ENCODE data around the gene ZNF446.
"Not testable (repeated sequence)": the region's sequence is repeated elsewhere in the genome, so short reads cannot be mapped to it uniquely, and the experiment has no call there.

ZNF446 gene

GRCh38 chr19:58479303-58479702 lies 3.2 kb downstream of the ZNF446 start:
- H3K36me3 Mint-ChIP-seq = peaks cover 2% of the 10 kb centered on the region
- peaks cover 11% of the 10 kb centered on the region for H3K4me1 Mint-ChIP-seq (ENCODE audit: low read depth)
- H3K27ac Mint-ChIP-seq = no peak overlapping the region
- H3K27me3 Mint-ChIP-seq = no peaks in the 10 kb centered on the region
- no peak overlapping the region for H3K4me3 Mint-ChIP-seq
- no peaks in the 10 kb centered on the region for H3K9me3 Mint-ChIP-seq (ENCODE audit: low read depth)

- H3K27ac Mint-ChIP-seq = no peak overlapping the region
- peaks cover 11% of the 10 kb centered on the region for H3K4me1 Mint-ChIP-seq (ENCODE audit: low read depth)
- peaks cover 2% of the 10 kb centered on the region for H3K36me3 Mint-ChIP-seq
- no peaks in the 10 kb centered on the region for H3K9me3 Mint-ChIP-seq (ENCODE audit: low read depth)
- H3K4me3 Mint-ChIP-seq = no peak overlapping the region
- H3K27me3 Mint-ChIP-seq = no peaks in the 10 kb centered on the region
Observed at GRCh38 chr19:58479736-58480480, 3.8 kb downstream of the ZNF446 start.

GRCh38 chr19:58480481-58480830 lies 4.3 kb downstream of the ZNF446 start:
- Mint-ChIP-seq H3K4me3 (no peak overlapping the region), H3K27ac (no peak overlapping the region), H3K36me3 (peaks cover 2% of the 10 kb centered on the region), H3K27me3 (no peaks in the 10 kb centered on the region), H3K4me1 (ENCODE audit: low read depth) (peaks cover 7% of the 10 kb centered on the region), H3K9me3 (ENCODE audit: low read depth) (no peaks in the 10 kb centered on the region)

GRCh38 chr19:58480831-58481230 lies 4.7 kb downstream of the ZNF446 start:
- Mint-ChIP-seq H3K4me1 (ENCODE audit: low read depth) (peaks cover 7% of the 10 kb centered on the region), H3K4me3 (no peak overlapping the region), H3K27ac (no peak overlapping the region), H3K9me3 (ENCODE audit: low read depth) (no peaks in the 10 kb centered on the region), H3K36me3 (peaks cover 2% of the 10 kb centered on the region), H3K27me3 (no peaks in the 10 kb centered on the region)

- Mint-ChIP-seq H3K27me3 (no peaks in the 10 kb centered on the region), H3K9me3 (ENCODE audit: low read depth) (no peaks in the 10 kb centered on the region), H3K27ac (no peak overlapping the region), H3K36me3 (peaks cover 2% of the 10 kb centered on the region), H3K4me1 (ENCODE audit: low read depth) (no peaks in the 10 kb centered on the region), H3K4me3 (no peak overlapping the region)
Observed at GRCh38 chr19:58482372-58482771, 6.2 kb downstream of the ZNF446 start.

GRCh38 chr19:58483776-58484175 lies 7.6 kb downstream of the ZNF446 start:
- Mint-ChIP-seq H3K36me3 (peaks cover 2% of the 10 kb centered on the region), H3K9me3 (ENCODE audit: low read depth) (no peaks in the 10 kb centered on the region), H3K4me1 (ENCODE audit: low read depth) (peaks cover under 1% of the 10 kb centered on the region), H3K4me3 (no peak overlapping the region), H3K27ac (no peak overlapping the region), H3K27me3 (no peaks in the 10 kb centered on the region)

- H3K4me3 Mint-ChIP-seq; H3K27me3 Mint-ChIP-seq; H3K27ac Mint-ChIP-seq; H3K4me1 Mint-ChIP-seq (ENCODE audit: low read depth); H3K36me3 Mint-ChIP-seq; H3K9me3 Mint-ChIP-seq (ENCODE audit: low read depth): not testable (repeated sequence)
Observed at GRCh38 chr19:58484349-58484748, 8.2 kb downstream of the ZNF446 start.

GRCh38 chr19:58491393-58491792 lies 15.2 kb downstream of the ZNF446 start:
- Mint-ChIP-seq H3K9me3 (ENCODE audit: low read depth) (no peaks in the 10 kb centered on the region), H3K36me3 (peaks cover 6% of the 10 kb centered on the region), H3K4me3 (no peak overlapping the region), H3K27ac (no peak overlapping the region), H3K4me1 (ENCODE audit: low read depth) (peaks cover 7% of the 10 kb centered on the region), H3K27me3 (no peaks in the 10 kb centered on the region)

GRCh38 chr19:58492265-58492664 lies 16.1 kb downstream of the ZNF446 start:
- Mint-ChIP-seq H3K27me3 (no peaks in the 10 kb centered on the region), H3K9me3 (ENCODE audit: low read depth) (no peaks in the 10 kb centered on the region), H3K4me1 (ENCODE audit: low read depth) (peaks cover 12% of the 10 kb centered on the region), H3K36me3 (peaks cover 6% of the 10 kb centered on the region), H3K27ac (no peak overlapping the region), H3K4me3 (no peak overlapping the region)

GRCh38 chr19:58497634-58498170 lies 21.6 kb downstream of the ZNF446 start:
- peaks cover 24% of the 10 kb centered on the region for H3K4me1 Mint-ChIP-seq (ENCODE audit: low read depth)
- no peaks in the 10 kb centered on the region for H3K27me3 Mint-ChIP-seq
- H3K4me3 Mint-ChIP-seq = peak overlapping the region; percentile 99
- H3K27ac Mint-ChIP-seq = no peak overlapping the region
- peaks cover 5% of the 10 kb centered on the region for H3K9me3 Mint-ChIP-seq (ENCODE audit: low read depth)
- H3K36me3 Mint-ChIP-seq = no peaks in the 10 kb centered on the region

- Mint-ChIP-seq H3K36me3 (no peaks in the 10 kb centered on the region), H3K4me3 (peak overlapping the region; percentile 99), H3K27ac (peak overlapping the region; percentile 99), H3K27me3 (no peaks in the 10 kb centered on the region), H3K4me1 (ENCODE audit: low read depth) (peaks cover 24% of the 10 kb centered on the region), H3K9me3 (ENCODE audit: low read depth) (peaks cover 5% of the 10 kb centered on the region)
Observed at GRCh38 chr19:58498316-58499020, 22.3 kb downstream of the ZNF446 start.

GRCh38 chr19:58499021-58499927 lies 23.1 kb downstream of the ZNF446 start:
- H3K27me3 Mint-ChIP-seq = no peaks in the 10 kb centered on the region

GRCh38 chr19:58500242-58500641 lies 24.1 kb downstream of the ZNF446 start:
- H3K4me3 Mint-ChIP-seq = peak overlapping the region; percentile 99
- peaks cover 5% of the 10 kb centered on the region for H3K9me3 Mint-ChIP-seq (ENCODE audit: low read depth)
- H3K4me1 Mint-ChIP-seq (ENCODE audit: low read depth) = peaks cover 24% of the 10 kb centered on the region
- H3K27me3 Mint-ChIP-seq = no peaks in the 10 kb centered on the region
- no peaks in the 10 kb centered on the region for H3K36me3 Mint-ChIP-seq
- H3K27ac Mint-ChIP-seq = no peak overlapping the region

More at GRCh38 chr19:58499021-58499927, 23.1 kb downstream of the ZNF446 start:
- Mint-ChIP-seq H3K9me3 (ENCODE audit: low read depth) (peaks cover 5% of the 10 kb centered on the region), H3K27ac (peak overlapping the region; percentile 99), H3K36me3 (no peaks in the 10 kb centered on the region), H3K4me1 (ENCODE audit: low read depth) (peaks cover 24% of the 10 kb centered on the region), H3K4me3 (peak overlapping the region; percentile 99)

GRCh38 chr19:58507602-58508223 lies 31.6 kb downstream of the ZNF446 start:
- H3K36me3 Mint-ChIP-seq; H3K27ac Mint-ChIP-seq; H3K27me3 Mint-ChIP-seq; H3K9me3 Mint-ChIP-seq (ENCODE audit: low read depth); H3K4me3 Mint-ChIP-seq; H3K4me1 Mint-ChIP-seq (ENCODE audit: low read depth): not testable (repeated sequence)
